C4-2B (cell line): Measurements from ENCODE around the gene KIF22.
"Not testable (repeated sequence)": the region's sequence is repeated elsewhere in the genome, so short reads cannot be mapped to it uniquely, and the experiment has no call there.

Source experiments
- ZFX ChIP-seq: fragments of 450-650 bp; IDR thresholded peaks from 2 replicates; pipeline ENCODE4 v1.6.1; 2017
- TF ChIP-seq, protein P1 (sequence below): fragments of 450-650 bp; conservative IDR thresholded peaks from 2 replicates; pipeline ENCODE4 v1.5.1; 2017; ENCODE audit warnings: mild to moderate bottlenecking

DNA sequence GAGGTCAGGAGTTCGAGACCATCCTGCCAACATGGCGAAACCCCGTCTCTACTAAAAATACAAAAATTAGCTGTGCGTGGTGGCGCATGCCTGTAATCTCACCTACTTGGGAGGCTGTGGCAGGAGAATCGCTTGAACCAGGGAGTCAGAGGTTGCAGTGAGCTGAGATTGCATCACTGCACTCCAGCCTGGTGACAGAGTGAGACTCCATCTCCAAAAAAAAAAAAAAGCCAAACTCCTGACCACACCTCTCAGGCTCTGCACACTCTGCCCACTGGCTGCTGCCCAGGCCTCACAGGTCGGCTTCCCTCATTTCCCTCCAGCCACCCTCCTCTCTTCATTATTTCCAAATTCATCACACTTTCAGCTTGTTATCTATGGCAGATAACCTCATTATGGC is 18.2 kb upstream of the KIF22 start:
- TF ChIP-seq, protein P1, sequence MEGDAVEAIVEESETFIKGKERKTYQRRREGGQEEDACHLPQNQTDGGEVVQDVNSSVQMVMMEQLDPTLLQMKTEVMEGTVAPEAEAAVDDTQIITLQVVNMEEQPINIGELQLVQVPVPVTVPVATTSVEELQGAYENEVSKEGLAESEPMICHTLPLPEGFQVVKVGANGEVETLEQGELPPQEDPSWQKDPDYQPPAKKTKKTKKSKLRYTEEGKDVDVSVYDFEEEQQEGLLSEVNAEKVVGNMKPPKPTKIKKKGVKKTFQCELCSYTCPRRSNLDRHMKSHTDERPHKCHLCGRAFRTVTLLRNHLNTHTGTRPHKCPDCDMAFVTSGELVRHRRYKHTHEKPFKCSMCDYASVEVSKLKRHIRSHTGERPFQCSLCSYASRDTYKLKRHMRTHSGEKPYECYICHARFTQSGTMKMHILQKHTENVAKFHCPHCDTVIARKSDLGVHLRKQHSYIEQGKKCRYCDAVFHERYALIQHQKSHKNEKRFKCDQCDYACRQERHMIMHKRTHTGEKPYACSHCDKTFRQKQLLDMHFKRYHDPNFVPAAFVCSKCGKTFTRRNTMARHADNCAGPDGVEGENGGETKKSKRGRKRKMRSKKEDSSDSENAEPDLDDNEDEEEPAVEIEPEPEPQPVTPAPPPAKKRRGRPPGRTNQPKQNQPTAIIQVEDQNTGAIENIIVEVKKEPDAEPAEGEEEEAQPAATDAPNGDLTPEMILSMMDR: not testable (repeated sequence)
- not testable (repeated sequence) for TF ChIP-seq ZFX
